Retinal pigment epithelial cell (primary cell): ENCODE results near the gene ATP9B.

Experiments used
- DNase-seq: peaks from one replicate; pipeline ENCODE4 v3.0.0-alpha.2; 2010; ENCODE audit warnings: low read depth
- H3K4me3 ChIP-seq: 2 replicates; pipeline ENCODE4 v1.5.1; 2011; ENCODE audit warnings: mild to moderate bottlenecking, low read length, control low read depth, moderate library complexity
- CTCF ChIP-seq: conservative IDR thresholded peaks from 2 replicates; pipeline ENCODE4 v1.5.1; 2011; ENCODE audit warnings: low read depth, low read length, control low read depth, inconsistent platforms

Gene ATP9B

GRCh38 chr18:79389689-79390088 lies 320.5 kb downstream of the ATP9B start:
- TF ChIP-seq CTCF, result no peak
- H3K4me3 ChIP-seq, result no peak overlapping the region
- no peak for DNase-seq

DNA sequence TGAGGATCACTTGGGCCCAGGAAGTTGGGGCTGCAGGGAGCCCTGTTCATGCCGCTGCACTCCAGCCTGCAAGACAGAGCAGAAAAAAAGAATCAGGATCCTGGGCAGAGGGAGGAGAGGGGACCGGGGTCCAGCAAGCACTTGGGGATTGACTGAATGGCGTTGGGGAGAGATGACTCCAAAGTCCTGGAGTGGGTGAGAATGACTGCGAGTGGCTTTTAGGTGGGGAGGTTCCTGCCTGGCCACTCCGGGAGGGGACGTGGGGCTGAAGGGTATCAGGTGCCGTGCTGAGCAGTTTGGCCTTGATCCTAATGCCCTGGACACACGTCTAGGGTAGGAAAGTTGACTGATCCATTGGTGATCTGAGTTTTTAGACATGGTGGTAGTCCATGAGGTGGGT lies 323.0 kb downstream of the ATP9B start:
- DNase-seq, result no peak
- TF ChIP-seq CTCF, result no peak

DNA sequence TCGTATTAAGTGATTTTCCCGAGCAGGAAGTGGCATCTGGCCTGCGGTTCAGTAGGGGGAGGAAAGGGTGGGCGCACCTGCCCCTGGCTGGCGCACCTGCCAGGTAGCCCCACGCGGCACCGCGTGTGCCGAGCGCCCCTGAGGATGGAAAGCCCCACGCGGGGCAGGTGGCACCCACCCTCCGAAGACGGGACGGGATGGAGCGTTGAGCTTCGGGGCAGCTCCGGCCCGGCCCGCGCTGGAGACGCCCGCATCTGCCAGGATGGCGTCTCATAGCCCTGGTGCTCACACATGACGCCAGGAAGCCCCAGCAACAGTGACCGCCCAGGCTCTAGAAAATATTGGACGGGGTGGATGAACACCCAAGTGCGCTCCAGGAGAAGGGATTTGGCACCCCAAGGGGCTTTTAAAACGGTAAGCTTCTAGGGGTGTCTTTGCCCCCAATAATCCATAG lies 324.0 kb downstream of the ATP9B start:
- no peak for TF ChIP-seq CTCF
- peak overlapping the region; percentile 39 for H3K4me3 ChIP-seq
- no peak for DNase-seq

More for the DNA sequence above, 323.0 kb downstream of the ATP9B start:
- H3K4me3 ChIP-seq, result no peak overlapping the region

- TF ChIP-seq CTCF, result no peak
- DNase-seq, result peak; percentile 70
- peak overlapping the region; percentile 39 for H3K4me3 ChIP-seq
Observed at GRCh38 chr18:79393635-79394533, 324.7 kb downstream of the ATP9B start.

GRCh38 chr18:79394534-79395307 lies 325.5 kb downstream of the ATP9B start:
- peak overlapping the region; percentile 4 for H3K4me3 ChIP-seq
- DNase-seq, result no peak
- no peak for TF ChIP-seq CTCF

DNA sequence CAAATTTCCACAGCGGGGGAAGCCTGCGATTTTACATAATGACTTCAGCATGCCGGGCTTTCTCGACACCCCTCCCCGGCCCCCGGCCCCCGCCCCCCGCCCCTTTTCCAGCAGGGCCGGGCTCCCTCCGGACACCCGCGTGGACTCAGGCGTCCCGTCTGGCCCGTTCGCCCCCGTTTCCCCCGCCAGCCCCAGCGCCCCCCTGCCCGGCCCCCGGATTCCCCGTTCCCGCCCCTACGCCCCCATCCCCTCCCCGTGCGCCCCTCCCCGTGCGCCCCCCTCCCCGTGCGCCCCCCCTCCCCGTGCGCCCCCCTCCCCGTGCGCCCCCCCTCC lies 326.1 kb downstream of the ATP9B start:
- H3K4me3 ChIP-seq, result no peak overlapping the region
- DNase-seq, result no peak
- TF ChIP-seq CTCF, result no peak
